H1 (cell line): ENCODE measurements around the gene PTTG2. TPM values are rescaled to one million over a fixed set of nuclear protein-coding genes. Genes with fewer than 3 reads are reported as not detected.

Experiments used
- ATF3 ChIP-seq: IDR thresholded peaks from 2 replicates; pipeline ENCODE4 v1.6.1; 2011; ENCODE audit warnings: low read depth, mild to moderate bottlenecking, low read length; ENCODE audit not compliant: insufficient read depth
- EGR1 ChIP-seq: IDR thresholded peaks from 2 replicates; pipeline ENCODE4 v1.6.1; 2011; ENCODE audit warnings: low read depth, low read length, borderline replicate concordance
- EP300 ChIP-seq, 2 experiments: IDR thresholded peaks; 1 replicate in 1 of 2; 2 replicates in 1 of 2; pipeline ENCODE4 v1.6.1; 2011 to 2012; ENCODE audit warnings: low read depth in 2 of 2, low read length in 2 of 2, mild to moderate bottlenecking in 2 of 2, borderline replicate concordance in 1 of 2, inconsistent platforms in 1 of 2, moderate library complexity in 1 of 2
- EZH2 ChIP-seq: fragments of 200-600 bp; sonication (generic); IDR thresholded peaks from 2 replicates; pipeline ENCODE4 v1.7.1; 2012; ENCODE audit warnings: low read depth, mild to moderate bottlenecking, moderate library complexity, low read length, inconsistent platforms; ENCODE audit not compliant: severe bottlenecking
- JUND ChIP-seq: IDR thresholded peaks from 2 replicates; pipeline ENCODE4 v1.6.1; 2011; ENCODE audit warnings: mild to moderate bottlenecking, improper control_type of control experiment, low read length
- NANOG ChIP-seq: IDR thresholded peaks from 2 replicates; pipeline ENCODE4 v1.6.1; 2011; ENCODE audit warnings: low read length, low read depth, mild to moderate bottlenecking, inconsistent platforms; ENCODE audit not compliant: insufficient read depth, poor library complexity, severe bottlenecking
- SIN3A ChIP-seq, 2 experiments: IDR thresholded peaks in 1 of 2; conservative IDR thresholded peaks in 1 of 2; 2 replicates each; pipeline ENCODE4 v1.6.1; 2011 to 2012; ENCODE audit warnings: low read length in 2 of 2, improper control_type of control experiment in 1 of 2, low read depth in 1 of 2, mild to moderate bottlenecking in 1 of 2
- TBP ChIP-seq: IDR thresholded peaks from 2 replicates; pipeline ENCODE4 v1.6.1; 2011; ENCODE audit warnings: low read depth, low read length, improper control_type of control experiment
- polyA plus RNA-seq, 7 experiments: library from polyadenylated mRNA; depleted of rRNA in 3 of 7; stranded (reverse) in 5 of 7; unstranded in 2 of 7; fragments of >200 nt in 5 of 7; fragments of 200-250 nt in 2 of 7; gene quantifications; 1 replicate in 5 of 7; 2 replicates in 1 of 7; 4 replicates in 1 of 7; pipeline versions ENCODE4 v1.2.1 to v1.2.3, GENCODE V29; 2011 to 2013; ENCODE audit warnings: missing spikeins in 2 of 7, mixed read lengths in 2 of 7
- total RNA-seq: library from RNA; stranded (reverse); fragmentation: NEBNext Ultra II Directional; extraction: Animal tissue kit (Norgen Biotek cat#: 25700); gene quantifications from 2 replicates; pipeline ENCODE4 v1.2.1, GENCODE V29; 2021

The PTTG2 gene
- total and polyA plus RNA-seq, 2 of the 8 experiments (the other 6 are each of a cell fraction or from before 2014, with no cell fraction given) = not detected

GRCh38 chr4:38005637-38006036 is 45.4 kb downstream of the PTTG2 start (continued):
- TF ChIP-seq EP300 (IDR thresholded peaks at IDR 0.05; ENCODE audit: borderline replicate concordance in 1 of 2, low read depth in 2 of 2, low read length in 2 of 2) (no peak), NANOG (no peak), SIN3A (conservative IDR thresholded peaks at IDR 0.05 in 1 of 2, IDR thresholded peaks at IDR 0.05 in 1 of 2; ENCODE audit: low read depth in 1 of 2, low read length in 2 of 2) (no peak), EZH2 (no peak), TBP (no peak), EGR1 (no peak), JUND (no peak), ATF3 (no peak)
